SK-N-SH treated with all-trans-retinoic acid at 6 μM for 48 hours (cell line): Measurements from ENCODE around the gene NAA10.

ENCODE experiments used
- ARNTL ChIP-seq: fragments of 450-650 bp; formaldehyde crosslinking; IDR thresholded peaks from 2 replicates; pipeline ENCODE4 v1.5.0; 2020; ENCODE audit warnings: low read depth, mild to moderate bottlenecking, moderate library complexity, borderline replicate concordance
- BACH2 ChIP-seq: fragments of 250-450 bp; sonication (Bioruptor Pico); IDR thresholded peaks from 2 replicates; pipeline ENCODE4 v1.9.0; 2021; ENCODE audit warnings: mild to moderate bottlenecking, borderline replicate concordance
- GLIS3 ChIP-seq: fragments of 250-450 bp; sonication (Bioruptor Pico); IDR thresholded peaks from 2 replicates; pipeline ENCODE4 v1.5.0; 2020; ENCODE audit warnings: mild to moderate bottlenecking, moderate library complexity
- ISL1 ChIP-seq: fragments of 250-450 bp; sonication (Bioruptor Pico); IDR thresholded peaks from 2 replicates; pipeline ENCODE4 v2.1.2; 2022; ENCODE audit warnings: mild to moderate bottlenecking, moderate library complexity
- PATZ1 ChIP-seq: fragments of 250-450 bp; sonication (Bioruptor Pico); IDR thresholded peaks from 2 replicates; pipeline ENCODE4 v1.8.0; 2020; ENCODE audit warnings: mild to moderate bottlenecking, moderate library complexity, borderline replicate concordance
- RARB ChIP-seq: fragments of 250-450 bp; sonication (Bioruptor Pico); IDR thresholded peaks from 2 replicates; pipeline ENCODE4 v1.8.0; 2021; ENCODE audit warnings: mild to moderate bottlenecking, moderate library complexity
- TCF4 ChIP-seq: fragments of 250-450 bp; sonication (Bioruptor Pico); IDR thresholded peaks from 2 replicates; pipeline ENCODE4 v1.8.0; 2021; ENCODE audit warnings: mild to moderate bottlenecking, moderate library complexity, borderline replicate concordance
- ZC3H10 ChIP-seq: fragments of 250-450 bp; sonication (Bioruptor Pico); IDR thresholded peaks from 2 replicates; pipeline ENCODE4 v1.5.1; 2021; ENCODE audit warnings: mild to moderate bottlenecking, moderate library complexity
- ZFP3 ChIP-seq: fragments of 250-450 bp; sonication (Bioruptor Pico); IDR thresholded peaks from 2 replicates; pipeline ENCODE4 v1.5.0; 2020; ENCODE audit warnings: mild to moderate bottlenecking, moderate library complexity
- ZFP30 ChIP-seq: fragments of 450-650 bp; formaldehyde crosslinking; IDR thresholded peaks from 2 replicates; pipeline ENCODE4 v1.5.0; 2022; ENCODE audit warnings: mild to moderate bottlenecking, moderate library complexity
- TF ChIP-seq, protein P1 (sequence below): fragments of 250-450 bp; sonication (Bioruptor Pico); IDR thresholded peaks from 2 replicates; pipeline ENCODE4 v1.5.1; 2020; ENCODE audit warnings: low read depth, mild to moderate bottlenecking, moderate library complexity

GRCh38 chrX:153924149-153924861 lies 10.5 kb downstream of the NAA10 start:
- no peak for TF ChIP-seq BACH2
- TF ChIP-seq ARNTL (CRISPR knock-in tag): no peak
- no peak for TF ChIP-seq PATZ1
- no peak for TF ChIP-seq RARB (CRISPR knock-in tag)
- TF ChIP-seq ZFP30 (CRISPR knock-in tag): no peak
- no peak for TF ChIP-seq ZC3H10 (CRISPR knock-in tag)
- no peak for TF ChIP-seq GLIS3 (CRISPR knock-in tag)
- no peak for TF ChIP-seq TCF4 (CRISPR knock-in tag)
- TF ChIP-seq, protein P1, sequence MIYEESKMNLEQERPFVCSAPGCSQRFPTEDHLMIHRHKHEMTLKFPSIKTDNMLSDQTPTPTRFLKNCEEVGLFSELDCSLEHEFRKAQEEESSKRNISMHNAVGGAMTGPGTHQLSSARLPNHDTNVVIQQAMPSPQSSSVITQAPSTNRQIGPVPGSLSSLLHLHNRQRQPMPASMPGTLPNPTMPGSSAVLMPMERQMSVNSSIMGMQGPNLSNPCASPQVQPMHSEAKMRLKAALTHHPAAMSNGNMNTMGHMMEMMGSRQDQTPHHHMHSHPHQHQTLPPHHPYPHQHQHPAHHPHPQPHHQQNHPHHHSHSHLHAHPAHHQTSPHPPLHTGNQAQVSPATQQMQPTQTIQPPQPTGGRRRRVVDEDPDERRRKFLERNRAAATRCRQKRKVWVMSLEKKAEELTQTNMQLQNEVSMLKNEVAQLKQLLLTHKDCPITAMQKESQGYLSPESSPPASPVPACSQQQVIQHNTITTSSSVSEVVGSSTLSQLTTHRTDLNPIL: no peak
- no peak for TF ChIP-seq ISL1 (CRISPR knock-in tag)
- no peak for TF ChIP-seq ZFP3 (CRISPR knock-in tag)
